CD4-positive, CD25-positive, alpha-beta regulatory T cell (primary cell): ENCODE data around the gene NBEA. TPM values are rescaled to one million over a fixed set of nuclear protein-coding genes. Genes with fewer than 3 reads are reported as not detected.
A peak's percentile ranks its signal among the peaks of the same experiment; 100 is the strongest.

ENCODE experiments used
- ATAC-seq, 2 donors: fragments of 150-1000 bp; cut with Tn5 transposase; one replicate each; pipeline ENCODE4 v1.10.0; 2021; ENCODE audit warnings: low read depth in 2 of 2, moderate number of reproducible peaks in 2 of 2, moderate library complexity in 1 of 2
- DNase-seq, 3 donors: peaks; one replicate each; pipeline versions ENCODE4 v3.0.0 to v3.0.0-alpha.2; 2012 to 2022; ENCODE audit warnings: mixed read lengths in 1 of 3
- H3K27ac ChIP-seq: one replicate; pipeline ENCODE4 v1.7.0; 2013; ENCODE audit warnings: mild to moderate bottlenecking, low read length; ENCODE audit not compliant: insufficient read depth, poor library complexity, severe bottlenecking
- H3K27me3 ChIP-seq: one replicate; pipeline ENCODE4 v1.7.0; 2013; ENCODE audit warnings: low read length; ENCODE audit not compliant: control insufficient read depth, insufficient read depth
- H3K36me3 ChIP-seq: one replicate; pipeline ENCODE4 v1.7.0; 2013; ENCODE audit warnings: mild to moderate bottlenecking, low read length, moderate library complexity; ENCODE audit not compliant: control insufficient read depth, insufficient read depth
- H3K4me1 ChIP-seq: 2 replicates; pipeline ENCODE4 v1.7.0; 2013; ENCODE audit warnings: mild to moderate bottlenecking, low read length; ENCODE audit not compliant: insufficient read depth, control insufficient read depth, poor library complexity, severe bottlenecking
- H3K4me3 ChIP-seq: one replicate; pipeline ENCODE4 v1.7.0; 2013; ENCODE audit warnings: low read depth, mild to moderate bottlenecking, low read length, moderate library complexity
- H3K9me3 ChIP-seq, 2 experiments: 1 replicate in 1 of 2; 2 replicates in 1 of 2; pipeline ENCODE4 v1.7.0; 2013; ENCODE audit warnings: low read length in 2 of 2, mild to moderate bottlenecking in 1 of 2, moderate library complexity in 1 of 2; ENCODE audit not compliant: control insufficient read depth in 2 of 2
- H3K27ac Mint-ChIP-seq, 3 donors: one replicate each; pipeline ENCODE4 v1.8.0; 2020 to 2022; ENCODE audit warnings: mild to moderate bottlenecking in 3 of 3, mixed read lengths in 3 of 3, moderate library complexity in 2 of 3
- H3K27me3 Mint-ChIP-seq: one replicate; pipeline ENCODE4 v1.8.0; 2022; ENCODE audit warnings: mild to moderate bottlenecking, mixed read lengths
- H3K36me3 Mint-ChIP-seq: one replicate; pipeline ENCODE4 v1.8.0; 2020; ENCODE audit warnings: mixed read lengths
- H3K4me1 Mint-ChIP-seq, 4 donors: one replicate each; pipeline ENCODE4 v1.8.0; 2020 to 2022; ENCODE audit warnings: mixed read lengths in 4 of 4, mild to moderate bottlenecking in 1 of 4
- H3K4me3 Mint-ChIP-seq, 4 donors: one replicate each; pipeline ENCODE4 v1.8.0; 2020 to 2022; ENCODE audit warnings: mild to moderate bottlenecking in 4 of 4, mixed read lengths in 4 of 4, moderate library complexity in 3 of 4
- H3K9me3 Mint-ChIP-seq, 7 donors: one replicate each; pipeline ENCODE4 v1.8.0; 2020 to 2022; ENCODE audit warnings: mixed read lengths in 7 of 7, mild to moderate bottlenecking in 3 of 7, moderate library complexity in 2 of 7
- polyA plus RNA-seq, 4 donors: library from polyadenylated mRNA; unstranded; fragments of 300-500 nt; fragmentation: Illumina TruSeq; gene quantifications; one replicate each; pipeline ENCODE4 v1.2.3, GENCODE V29; 2021
- total RNA-seq: library from RNA; stranded (reverse); gene quantifications from one replicate; pipeline ENCODE4 v1.2.3, GENCODE V29; 2022

The NBEA gene
- total and polyA plus RNA-seq, 5 donors from 2014 or later: 0.02 to 1.1 (median 0.30) TPM

GRCh38 chr13:35378939-35379338 lies 436.9 kb downstream of the NBEA start:
- no peak overlapping the region for H3K4me3 ChIP-seq
- H3K27ac ChIP-seq: no peak overlapping the region
- H3K36me3 ChIP-seq: no peaks in the 10 kb centered on the region
- H3K27me3 ChIP-seq: no peaks in the 10 kb centered on the region
- no peaks in the 10 kb centered on the region for H3K4me1 ChIP-seq
- ATAC-seq: no peak
- Mint-ChIP-seq H3K36me3 (no peaks in the 10 kb centered on the region), H3K4me1 (no peaks in the 10 kb centered on the region), H3K4me3 (no peak overlapping the region), H3K27me3 (no peaks in the 10 kb centered on the region), H3K27ac (no peak overlapping the region), H3K9me3 (peaks cover 0 to 7% (median 3%) of the 10 kb centered on the region in 7 donors)
- H3K9me3 ChIP-seq: no peaks in the 10 kb centered on the region
- DNase-seq: no peak

- no peaks in the 10 kb centered on the region for H3K27me3 Mint-ChIP-seq
- H3K4me1 ChIP-seq: no peaks in the 10 kb centered on the region
- H3K4me1 Mint-ChIP-seq: no peaks in the 10 kb centered on the region
Observed at GRCh38 chr13:35379663-35380062, 437.6 kb downstream of the NBEA start.

GRCh38 chr13:35387682-35388250 lies 445.7 kb downstream of the NBEA start:
- Mint-ChIP-seq H3K27me3 (no peaks in the 10 kb centered on the region), H3K9me3 (peaks cover 0 to 5% (median 3%) of the 10 kb centered on the region in 7 donors), H3K4me3 (no peak overlapping the region), H3K27ac (no peak overlapping the region), H3K4me1 (no peaks in the 10 kb centered on the region), H3K36me3 (no peaks in the 10 kb centered on the region)
- H3K9me3 ChIP-seq: no peaks in the 10 kb centered on the region
- ATAC-seq (no peak), DNase-seq (no peak)
- H3K27me3 ChIP-seq: no peaks in the 10 kb centered on the region
- no peak overlapping the region for H3K4me3 ChIP-seq
- no peak overlapping the region for H3K27ac ChIP-seq
- no peaks in the 10 kb centered on the region for H3K4me1 ChIP-seq
- H3K36me3 ChIP-seq: no peaks in the 10 kb centered on the region

More at GRCh38 chr13:35379663-35380062, 437.6 kb downstream of the NBEA start:
- H3K27ac ChIP-seq: no peak overlapping the region
- no peak for ATAC-seq
- DNase-seq: no peak
- no peaks in the 10 kb centered on the region for H3K9me3 ChIP-seq
- no peak overlapping the region for H3K27ac Mint-ChIP-seq
- no peaks in the 10 kb centered on the region for H3K27me3 ChIP-seq
- H3K9me3 Mint-ChIP-seq: peaks cover 0 to 5% (median 1%) of the 10 kb centered on the region in 7 donors
- no peaks in the 10 kb centered on the region for H3K36me3 ChIP-seq
- H3K36me3 Mint-ChIP-seq: no peaks in the 10 kb centered on the region
- no peak overlapping the region for H3K4me3 Mint-ChIP-seq
- H3K4me3 ChIP-seq: no peak overlapping the region

GRCh38 chr13:35388441-35389355 lies 446.6 kb downstream of the NBEA start:
- Mint-ChIP-seq H3K4me3 (no peak overlapping the region), H3K27ac (no peak overlapping the region), H3K9me3 (peaks cover 0 to 4% (median 0%) of the 10 kb centered on the region in 7 donors), H3K36me3 (no peaks in the 10 kb centered on the region), H3K4me1 (no peaks in the 10 kb centered on the region), H3K27me3 (no peaks in the 10 kb centered on the region)
- Histone ChIP-seq H3K4me3 (no peak overlapping the region), H3K36me3 (no peaks in the 10 kb centered on the region), H3K27ac (no peak overlapping the region), H3K9me3 (no peaks in the 10 kb centered on the region), H3K4me1 (no peaks in the 10 kb centered on the region), H3K27me3 (no peaks in the 10 kb centered on the region)
- no peak for ATAC-seq
- DNase-seq: no peak

GRCh38 chr13:35389535-35389934 lies 447.5 kb downstream of the NBEA start:
- no peaks in the 10 kb centered on the region for H3K4me1 ChIP-seq
- ATAC-seq: no peak
- H3K27ac ChIP-seq: no peak overlapping the region
- Mint-ChIP-seq H3K27ac (no peak overlapping the region), H3K36me3 (no peaks in the 10 kb centered on the region), H3K4me1 (no peaks in the 10 kb centered on the region), H3K4me3 (no peak overlapping the region), H3K27me3 (no peaks in the 10 kb centered on the region), H3K9me3 (peaks cover 0 to 11% (median 0%) of the 10 kb centered on the region in 7 donors)
- H3K27me3 ChIP-seq: no peaks in the 10 kb centered on the region
- H3K9me3 ChIP-seq: no peaks in the 10 kb centered on the region
- no peaks in the 10 kb centered on the region for H3K36me3 ChIP-seq
- no peak for DNase-seq
- no peak overlapping the region for H3K4me3 ChIP-seq

GRCh38 chr13:35392768-35393167 lies 450.7 kb downstream of the NBEA start:
- Histone ChIP-seq H3K4me1 (no peaks in the 10 kb centered on the region), H3K27ac (no peak overlapping the region), H3K36me3 (no peaks in the 10 kb centered on the region), H3K9me3 (no peaks in the 10 kb centered on the region), H3K4me3 (no peak overlapping the region), H3K27me3 (no peaks in the 10 kb centered on the region)
- H3K27me3 Mint-ChIP-seq: no peaks in the 10 kb centered on the region
- ATAC-seq (no peak), DNase-seq (no peak)
- H3K36me3 Mint-ChIP-seq: no peaks in the 10 kb centered on the region
- H3K4me1 Mint-ChIP-seq: no peaks in the 10 kb centered on the region
- H3K9me3 Mint-ChIP-seq: peaks cover 0 to 21% (median 1%) of the 10 kb centered on the region in 7 donors
- no peak overlapping the region for H3K4me3 Mint-ChIP-seq
- no peak overlapping the region for H3K27ac Mint-ChIP-seq

- Histone ChIP-seq H3K27me3 (no peaks in the 10 kb centered on the region), H3K4me1 (no peaks in the 10 kb centered on the region), H3K27ac (no peak overlapping the region), H3K36me3 (no peaks in the 10 kb centered on the region), H3K9me3 (no peaks in the 10 kb centered on the region), H3K4me3 (no peak overlapping the region)
- Mint-ChIP-seq H3K36me3 (no peaks in the 10 kb centered on the region), H3K4me3 (no peak overlapping the region), H3K9me3 (peaks cover 0 to 21% (median 1%) of the 10 kb centered on the region in 7 donors), H3K4me1 (no peaks in the 10 kb centered on the region), H3K27ac (peak overlapping the region in 1 of 3 donors; percentile 3), H3K27me3 (no peaks in the 10 kb centered on the region)
- ATAC-seq: no peak
- DNase-seq: no peak
Observed at GRCh38 chr13:35393886-35394285, 451.8 kb downstream of the NBEA start.
